CD4-positive, alpha-beta T cell treated with Interferon gamma for 1 hour (primary cell): ENCODE results near the gene PRELID1.
"Not testable (repeated sequence)": the region's sequence is repeated elsewhere in the genome, so short reads cannot be mapped to it uniquely, and the experiment has no call there.

Experiments used
- DNase-seq: peaks from one replicate; pipeline ENCODE4 v3.0.0-alpha.2; 2020

Gene PRELID1, protein sequence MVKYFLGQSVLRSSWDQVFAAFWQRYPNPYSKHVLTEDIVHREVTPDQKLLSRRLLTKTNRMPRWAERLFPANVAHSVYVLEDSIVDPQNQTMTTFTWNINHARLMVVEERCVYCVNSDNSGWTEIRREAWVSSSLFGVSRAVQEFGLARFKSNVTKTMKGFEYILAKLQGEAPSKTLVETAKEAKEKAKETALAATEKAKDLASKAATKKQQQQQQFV

DNA sequence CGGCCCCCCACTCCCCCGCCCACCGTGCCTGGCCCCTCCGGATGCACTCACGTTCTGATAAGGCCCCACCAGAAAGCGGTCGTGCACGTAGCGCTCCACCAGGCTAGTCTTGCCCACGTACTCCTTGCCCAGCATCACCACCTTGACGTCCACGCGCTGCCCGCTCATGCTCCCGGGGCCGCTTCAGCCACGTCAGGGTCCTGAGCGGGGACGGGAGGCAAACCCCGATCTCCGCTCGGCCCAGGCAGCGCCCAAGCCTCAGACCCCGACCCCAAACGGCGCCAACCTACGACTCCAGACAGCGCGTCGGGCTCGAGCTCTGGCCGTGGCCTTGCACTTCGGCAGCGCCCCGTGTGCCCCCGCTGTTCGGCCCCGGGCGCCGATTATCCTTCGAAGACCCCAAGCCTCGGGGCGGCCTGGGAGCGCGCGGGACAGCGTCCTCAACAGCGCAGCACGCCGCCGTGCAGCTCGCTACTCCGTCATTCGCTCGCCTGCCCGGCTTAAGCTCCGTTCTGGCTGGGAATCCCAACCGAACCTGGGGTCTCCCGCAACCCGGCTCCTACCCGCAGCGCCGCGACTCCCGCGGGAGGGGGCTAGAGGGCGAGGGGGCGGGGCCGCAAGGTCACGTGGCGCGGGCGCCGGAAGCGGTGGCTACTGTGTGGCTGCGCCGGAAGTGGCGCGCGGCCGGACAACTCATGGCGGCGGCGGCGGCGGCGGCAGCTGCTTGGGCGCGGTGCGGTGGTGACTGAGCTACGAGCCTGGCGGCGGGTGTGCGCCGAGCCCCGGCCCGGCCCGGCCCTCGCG lies at the start of gene PRELID1, which contains the start of gene RAB24:
PRELID1 (plus strand) TSS at position 679 of the 804 bp plus-strand sequence. CDS start 187 bp downstream, outside the sequence.
RAB24 (minus strand) TSS at position 599 of the 804 bp plus-strand sequence; CDS start at position 168, 431 bp downstream.
- peak; percentile 83 for DNase-seq

DNA sequence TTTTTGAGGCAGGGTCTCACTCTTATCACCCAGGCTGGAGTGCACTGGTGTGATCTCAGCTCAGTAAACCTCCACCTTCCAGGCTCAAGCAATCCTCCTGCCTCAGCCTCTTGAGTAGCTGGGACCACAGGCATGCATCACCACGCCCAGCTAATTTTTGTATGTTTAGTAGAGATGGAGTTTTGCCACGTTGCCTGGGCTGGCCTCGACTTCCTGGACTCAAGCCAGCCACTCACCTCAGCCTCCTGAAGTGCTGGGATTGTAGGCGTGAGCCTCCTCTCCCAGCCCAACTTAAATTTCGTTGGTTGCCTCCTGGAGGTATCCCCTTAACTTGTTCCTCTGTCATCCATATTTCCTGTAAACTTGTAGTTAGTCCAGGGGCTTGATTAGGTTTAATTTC lies 47.3 kb upstream of the PRELID1 start:
- no peak for DNase-seq

DNA sequence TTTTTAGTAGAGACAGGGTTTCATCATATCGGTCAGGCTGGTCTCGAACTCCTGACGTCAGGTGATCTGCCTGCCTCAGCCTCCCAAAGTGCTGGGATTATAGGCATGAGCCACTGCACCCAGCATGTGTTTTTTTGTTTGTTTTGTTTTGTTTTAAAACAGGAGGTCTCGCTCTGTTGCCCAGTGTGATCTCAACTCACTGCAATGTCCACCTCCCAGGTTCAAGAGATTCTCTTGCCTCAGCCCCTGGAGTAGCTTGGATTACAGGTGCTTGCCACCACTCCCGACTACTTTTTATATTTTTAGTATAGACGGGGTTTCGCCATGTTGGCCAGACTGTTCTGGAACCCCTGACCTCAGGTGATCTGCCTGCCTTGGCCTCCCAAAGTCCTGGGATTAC lies 44.9 kb upstream of the PRELID1 start:
- DNase-seq: not testable (repeated sequence)

DNA sequence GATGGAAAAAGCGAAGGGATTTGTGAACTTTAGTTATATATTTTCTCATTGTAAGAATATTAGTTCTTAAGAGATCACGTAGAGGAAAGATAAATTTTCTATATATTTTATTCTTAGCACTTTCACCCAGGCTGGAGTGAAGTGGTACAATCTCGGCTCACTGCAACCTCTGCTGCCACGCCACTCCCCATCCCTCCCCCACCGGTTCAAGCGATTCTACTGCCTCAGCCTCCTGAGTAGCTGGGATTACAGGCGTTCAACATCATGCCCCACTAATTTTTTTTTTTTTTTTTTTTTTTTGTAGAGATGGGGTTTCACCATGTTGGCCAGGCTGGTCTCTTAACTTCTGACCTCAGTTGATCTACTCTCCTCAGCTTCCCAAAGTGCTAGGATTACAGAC lies 42.6 kb upstream of the PRELID1 start:
- DNase-seq: no peak

DNA sequence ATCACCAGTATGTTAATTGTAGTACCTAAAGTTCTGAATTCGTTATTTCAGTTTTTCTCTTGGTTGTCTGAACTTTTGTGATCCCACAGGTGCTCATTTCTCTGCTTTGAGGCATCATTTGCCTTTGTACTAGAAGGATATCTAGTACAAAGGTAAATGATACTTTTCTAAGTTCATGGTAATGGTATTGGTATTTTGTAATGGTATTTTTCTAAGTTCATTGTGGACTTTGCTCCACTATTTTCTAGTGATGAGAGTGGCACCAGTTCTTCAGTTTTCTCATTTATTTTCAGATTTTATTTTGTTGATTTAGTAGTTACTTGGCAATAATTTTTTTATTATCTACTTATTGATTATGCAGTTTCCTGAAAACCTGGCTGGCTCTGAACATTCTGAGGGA lies 42.1 kb upstream of the PRELID1 start:
- no peak for DNase-seq

DNA sequence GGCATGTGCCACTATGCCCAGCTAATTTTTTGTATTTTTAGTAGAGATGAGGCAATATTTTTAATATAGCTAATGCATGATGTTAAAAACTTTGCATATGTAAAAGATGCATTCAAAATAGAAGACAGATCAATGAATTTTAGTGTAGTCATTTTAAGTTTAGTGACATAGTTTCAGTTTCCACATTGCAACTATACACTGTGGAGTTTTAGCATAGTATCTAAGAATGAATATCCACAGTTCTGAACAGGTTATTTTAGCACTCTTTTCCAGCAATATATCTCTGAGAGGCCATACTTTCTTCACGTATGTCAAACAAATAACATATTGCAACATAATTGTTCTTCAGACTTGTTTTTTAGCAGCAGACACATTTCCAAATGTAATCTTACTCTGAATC lies 39.4 kb upstream of the PRELID1 start:
- no peak for DNase-seq

DNA sequence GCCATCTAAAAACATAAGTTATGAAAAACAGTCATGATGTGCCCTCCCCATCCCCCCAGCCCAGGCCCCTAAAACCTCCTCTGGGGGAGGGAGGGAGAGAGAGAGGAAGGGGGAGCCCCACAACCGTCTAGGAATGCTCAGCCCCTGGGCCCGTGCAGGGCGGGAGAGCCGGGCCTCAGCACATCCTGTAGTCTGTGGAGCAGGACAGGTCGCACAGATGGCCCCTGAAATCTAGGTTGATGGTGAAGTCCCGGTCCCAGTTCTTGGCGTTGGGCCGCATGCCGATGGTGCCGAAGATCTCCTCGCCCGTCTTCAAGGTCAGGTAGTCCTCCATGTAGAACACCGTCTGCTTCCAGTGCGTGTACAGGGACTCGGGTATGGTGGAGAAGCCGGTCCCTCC lies 38.2 kb upstream of the PRELID1 start:
- no peak for DNase-seq

DNA sequence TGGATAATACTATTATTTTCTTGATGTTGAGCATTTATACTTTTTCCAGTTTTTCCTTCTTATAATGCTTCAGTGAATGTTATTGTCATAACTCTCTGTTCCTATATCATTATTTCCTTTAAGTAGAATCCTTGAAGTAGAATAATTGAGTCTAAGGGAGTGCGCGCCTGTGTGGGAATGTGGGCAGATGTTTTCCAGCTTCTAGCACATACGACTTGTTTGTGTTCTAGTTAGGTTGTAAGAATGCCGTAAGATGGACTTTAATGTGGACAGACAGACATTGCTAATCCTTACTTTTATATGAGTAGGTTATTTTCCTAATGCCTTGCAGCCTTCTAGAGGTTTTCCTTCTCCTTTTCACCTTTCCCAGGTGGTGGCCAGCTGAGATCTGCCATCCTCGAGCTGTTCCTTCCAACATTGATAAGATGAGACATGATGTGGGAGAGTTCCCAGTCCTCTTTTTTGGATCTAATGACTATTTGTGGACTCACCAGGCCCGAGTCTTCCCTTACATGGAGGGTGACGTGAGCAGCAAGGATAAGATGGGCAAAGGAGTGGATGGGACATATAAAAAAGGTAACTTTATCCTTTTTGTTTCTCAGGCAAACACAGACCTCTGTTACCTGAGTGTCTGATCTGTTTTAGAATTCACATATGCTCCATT lies 34.2 kb upstream of the PRELID1 start:
- no peak for DNase-seq

DNA sequence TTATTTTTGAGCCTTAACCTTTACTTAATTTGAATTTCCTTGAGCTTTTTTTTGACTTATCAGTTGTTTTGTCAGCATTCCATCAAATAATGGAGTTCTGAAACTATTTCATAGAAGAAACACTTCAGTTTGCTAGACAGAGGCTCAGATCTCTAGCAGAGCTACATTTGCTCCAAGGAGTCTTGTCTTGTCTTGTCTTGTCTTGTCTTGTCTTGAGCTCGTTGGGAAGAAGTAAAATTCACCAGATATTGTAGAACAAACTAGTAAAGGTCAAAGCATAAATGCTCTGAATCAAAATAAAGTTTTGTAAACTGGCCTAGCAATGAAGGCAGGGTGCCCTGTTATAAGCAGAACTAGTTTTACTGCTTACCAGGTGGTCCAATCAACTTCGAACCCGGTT lies 33.6 kb upstream of the PRELID1 start:
- DNase-seq: no peak

DNA sequence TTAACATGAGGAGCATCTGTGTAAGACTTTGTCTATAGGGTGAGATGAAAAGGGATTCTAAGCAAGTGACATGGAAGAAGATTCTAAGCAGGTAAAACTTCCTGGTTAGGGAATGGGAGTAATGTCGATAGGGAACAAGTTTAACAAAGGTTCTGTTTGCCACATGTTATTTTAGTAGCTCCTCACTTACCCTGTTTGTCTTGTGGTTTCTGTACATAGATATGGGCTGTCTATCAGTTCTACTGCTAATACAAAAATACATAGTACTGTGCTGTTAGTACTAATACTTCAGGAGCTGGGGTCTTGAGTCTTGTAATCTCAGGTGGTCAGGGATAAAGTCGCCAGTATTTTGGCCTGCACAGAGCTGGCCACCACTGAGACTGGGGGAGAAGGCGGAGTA lies 32.9 kb upstream of the PRELID1 start:
- DNase-seq: no peak

DNA sequence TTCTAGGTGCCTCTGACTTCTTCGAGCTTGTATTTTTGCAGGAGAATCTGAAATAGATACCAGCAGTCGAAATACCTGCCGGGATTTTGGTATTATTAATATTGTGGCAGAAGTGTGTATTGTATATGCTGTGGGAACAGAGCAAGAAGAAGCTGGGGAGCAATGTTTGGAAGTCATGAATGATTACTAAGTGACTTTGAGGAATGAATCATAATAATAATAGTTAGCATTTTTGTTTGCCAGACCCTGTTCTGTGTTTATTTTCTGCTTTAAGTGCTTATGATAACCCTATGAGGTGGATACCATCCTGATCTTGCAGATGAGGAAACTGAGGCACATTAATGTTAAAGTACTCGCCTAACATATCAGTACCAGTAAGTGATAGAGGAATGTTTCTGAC lies 32.5 kb upstream of the PRELID1 start:
- no peak for DNase-seq

DNA sequence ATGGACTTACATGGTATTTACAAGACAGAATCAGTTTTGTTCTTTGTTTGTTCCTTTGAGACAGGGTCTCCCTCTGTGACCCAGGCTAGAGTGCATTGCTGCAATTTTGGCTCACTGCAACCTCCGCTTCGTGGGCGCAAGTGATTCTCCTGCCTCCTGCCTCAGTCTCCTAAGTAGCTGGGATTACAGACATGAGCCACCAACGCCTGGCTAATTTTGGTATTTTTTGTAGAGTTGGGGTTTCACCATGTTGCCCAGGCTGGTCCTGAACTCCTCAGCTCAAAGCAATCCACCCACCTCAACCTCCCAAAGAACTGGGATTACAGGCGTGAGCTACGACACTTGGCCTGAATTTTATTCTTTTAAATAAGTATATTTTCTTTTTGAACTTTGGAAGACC lies 27.7 kb upstream of the PRELID1 start:
- DNase-seq: no peak

DNA sequence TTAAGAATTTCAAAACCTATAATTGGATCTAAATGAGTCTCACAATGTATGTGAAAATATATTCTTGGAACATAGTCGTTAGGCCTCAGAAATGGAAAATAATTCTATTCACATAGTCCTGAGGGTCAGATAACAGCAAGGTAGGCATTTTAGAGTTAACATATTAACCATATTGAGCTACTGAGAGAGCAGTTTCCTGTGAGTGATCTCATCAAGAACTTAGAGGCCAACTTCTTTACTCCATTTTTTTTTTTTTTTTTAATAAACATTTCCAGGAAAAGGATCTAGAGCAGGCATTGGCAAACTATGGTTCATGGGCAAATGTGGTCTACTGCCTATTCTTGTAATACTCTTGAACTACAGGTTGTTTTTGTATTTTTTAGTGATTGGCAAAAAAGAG lies 26.7 kb upstream of the PRELID1 start:
- no peak for DNase-seq

DNA sequence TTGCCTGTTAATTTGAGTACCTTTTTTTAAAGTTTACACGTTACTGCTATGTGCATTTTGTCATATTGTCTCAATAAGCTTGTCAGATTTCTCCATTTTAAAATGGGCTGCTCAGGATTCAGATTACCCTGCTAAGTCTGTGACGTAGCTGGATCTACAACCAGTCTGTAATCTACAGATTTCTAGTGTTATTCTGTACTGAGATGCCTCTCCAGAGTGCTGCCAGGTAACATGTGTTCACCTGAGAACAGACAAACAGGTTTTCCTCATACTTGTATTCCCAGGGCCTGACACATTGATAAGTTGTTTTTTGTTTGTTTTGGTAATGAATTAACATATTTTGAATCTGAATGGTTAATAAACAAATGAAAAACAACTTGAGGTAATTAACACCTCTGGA lies 15.4 kb upstream of the PRELID1 start:
- no peak for DNase-seq

DNA sequence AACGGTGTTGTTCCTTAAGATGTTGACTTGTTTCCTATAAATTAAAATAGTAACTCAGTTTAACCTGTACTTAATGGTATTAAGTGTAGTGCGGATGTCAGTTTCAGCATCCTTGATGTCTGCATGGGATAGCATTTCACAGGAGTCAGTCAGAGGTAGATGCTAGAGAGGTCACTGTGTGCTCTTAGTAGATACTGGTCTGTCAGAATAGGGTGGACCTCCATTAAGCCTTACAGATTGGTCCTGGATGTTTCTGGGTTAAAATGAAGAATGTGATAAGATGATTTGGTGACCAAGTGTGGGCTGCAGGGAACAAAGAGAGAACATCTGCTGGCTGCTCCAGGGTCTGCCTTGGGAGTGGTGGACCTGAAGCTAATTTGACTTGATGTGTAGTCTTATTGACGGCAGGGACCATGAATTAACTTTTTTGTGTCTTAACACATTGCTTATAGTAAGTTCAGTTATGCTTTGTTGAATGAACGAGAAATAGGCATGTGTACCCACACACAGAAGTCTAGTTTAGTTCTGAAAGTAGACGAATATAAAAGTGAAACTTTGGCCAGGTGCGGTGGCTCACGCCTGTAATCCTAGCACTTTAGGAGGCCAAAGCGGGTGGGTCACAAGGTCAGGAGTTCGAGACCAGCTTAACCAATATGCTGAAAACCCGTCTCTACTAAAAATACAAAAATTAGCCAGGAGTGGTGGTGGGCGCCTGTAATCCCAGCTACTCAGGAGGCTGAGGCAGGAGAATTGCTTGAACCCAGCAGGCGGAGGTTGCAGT lies 12.6 kb upstream of the PRELID1 start:
- DNase-seq: no peak

DNA sequence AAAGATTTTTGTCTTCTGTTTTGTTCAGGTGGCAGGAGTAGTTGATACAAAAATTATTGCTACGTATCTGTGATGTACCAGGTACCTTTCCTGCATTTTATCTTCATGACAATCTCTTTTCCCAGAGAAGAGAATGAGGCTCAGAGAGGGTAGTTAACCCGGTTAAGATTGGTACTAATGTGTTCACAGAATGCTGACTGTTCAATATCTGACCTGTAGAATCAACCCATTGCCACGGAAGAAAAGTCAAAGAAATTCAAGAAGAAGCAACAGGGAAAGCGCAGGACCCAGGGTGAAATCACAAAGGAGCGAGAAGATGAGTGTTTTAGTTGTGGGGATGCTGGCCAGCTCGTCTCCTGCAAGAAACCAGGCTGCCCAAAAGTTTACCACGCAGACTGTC lies 11.9 kb upstream of the PRELID1 start:
- DNase-seq: no peak

DNA sequence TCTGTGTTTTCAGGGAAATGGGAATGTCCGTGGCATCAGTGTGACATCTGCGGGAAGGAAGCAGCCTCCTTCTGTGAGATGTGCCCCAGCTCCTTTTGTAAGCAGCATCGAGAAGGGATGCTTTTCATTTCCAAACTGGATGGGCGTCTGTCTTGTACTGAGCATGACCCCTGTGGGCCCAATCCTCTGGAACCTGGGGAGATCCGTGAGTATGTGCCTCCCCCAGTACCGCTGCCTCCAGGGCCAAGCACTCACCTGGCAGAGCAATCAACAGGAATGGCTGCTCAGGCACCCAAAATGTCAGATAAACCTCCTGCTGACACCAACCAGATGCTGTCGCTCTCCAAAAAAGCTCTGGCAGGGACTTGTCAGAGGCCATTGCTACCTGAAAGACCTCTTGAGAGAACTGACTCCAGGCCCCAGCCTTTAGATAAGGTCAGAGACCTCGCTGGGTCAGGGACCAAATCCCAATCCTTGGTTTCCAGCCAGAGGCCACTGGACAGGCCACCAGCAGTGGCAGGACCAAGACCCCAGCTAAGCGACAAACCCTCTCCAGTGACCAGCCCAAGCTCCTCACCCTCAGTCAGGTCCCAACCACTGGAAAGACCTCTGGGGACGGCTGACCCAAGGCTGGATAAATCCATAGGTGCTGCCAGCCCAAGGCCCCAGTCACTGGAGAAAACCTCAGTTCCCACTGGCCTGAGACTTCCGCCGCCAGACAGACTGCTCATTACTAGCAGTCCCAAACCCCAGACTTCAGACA lies 9.6 kb upstream of the PRELID1 start:
- DNase-seq: no peak

DNA sequence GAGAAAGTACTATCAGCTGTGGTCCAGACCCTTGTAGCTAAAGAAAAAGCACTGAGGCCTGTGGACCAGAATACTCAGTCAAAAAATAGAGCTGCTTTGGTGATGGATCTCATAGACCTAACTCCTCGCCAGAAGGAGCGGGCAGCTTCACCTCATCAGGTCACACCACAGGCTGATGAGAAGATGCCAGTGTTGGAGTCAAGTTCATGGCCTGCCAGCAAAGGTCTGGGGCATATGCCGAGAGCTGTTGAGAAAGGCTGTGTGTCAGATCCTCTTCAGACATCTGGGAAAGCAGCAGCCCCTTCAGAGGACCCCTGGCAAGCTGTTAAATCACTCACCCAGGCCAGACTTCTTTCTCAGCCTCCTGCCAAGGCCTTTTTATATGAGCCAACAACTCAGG lies 9.0 kb upstream of the PRELID1 start:
- no peak for DNase-seq

DNA sequence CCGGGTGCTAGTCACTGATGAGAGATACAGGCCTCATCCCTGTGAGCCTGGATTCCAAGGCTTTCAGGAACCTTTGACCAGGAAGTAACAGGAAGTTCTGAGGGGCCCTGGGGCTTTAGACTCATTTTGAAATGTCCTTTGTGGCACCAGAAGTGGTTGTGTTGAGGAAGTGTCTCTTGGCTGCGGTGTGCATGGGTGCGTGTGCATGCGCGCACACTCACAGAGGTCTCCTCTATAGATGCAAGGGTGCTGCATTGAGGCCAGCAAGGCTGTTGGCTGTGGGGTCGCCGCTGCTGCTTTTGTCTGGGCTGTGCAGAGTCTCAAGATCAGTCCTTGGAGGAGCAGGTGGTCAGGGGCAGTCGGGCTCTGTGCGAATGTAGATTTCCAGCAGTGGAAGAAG lies 7.7 kb upstream of the PRELID1 start:
- DNase-seq: no peak

DNA sequence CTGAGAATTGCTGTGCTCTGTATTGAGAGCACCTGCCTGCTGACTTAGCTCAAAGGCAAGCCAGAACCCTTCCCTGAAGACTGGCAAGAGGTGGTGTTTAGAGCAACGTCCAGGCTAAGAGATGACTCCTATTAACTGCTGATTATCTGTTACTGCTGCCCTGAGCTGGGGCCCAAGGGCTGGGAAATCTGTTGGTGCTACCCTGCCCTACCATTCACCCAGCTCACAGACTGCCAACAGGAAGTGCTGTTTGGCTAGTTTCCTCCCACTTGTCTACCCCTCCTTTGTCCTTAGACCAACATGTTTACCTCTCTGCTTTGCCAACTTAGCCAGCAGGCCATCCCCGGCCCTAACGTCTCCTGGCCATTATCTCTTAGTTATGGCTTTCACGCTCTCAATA lies 7.0 kb upstream of the PRELID1 start:
- no peak for DNase-seq

DNA sequence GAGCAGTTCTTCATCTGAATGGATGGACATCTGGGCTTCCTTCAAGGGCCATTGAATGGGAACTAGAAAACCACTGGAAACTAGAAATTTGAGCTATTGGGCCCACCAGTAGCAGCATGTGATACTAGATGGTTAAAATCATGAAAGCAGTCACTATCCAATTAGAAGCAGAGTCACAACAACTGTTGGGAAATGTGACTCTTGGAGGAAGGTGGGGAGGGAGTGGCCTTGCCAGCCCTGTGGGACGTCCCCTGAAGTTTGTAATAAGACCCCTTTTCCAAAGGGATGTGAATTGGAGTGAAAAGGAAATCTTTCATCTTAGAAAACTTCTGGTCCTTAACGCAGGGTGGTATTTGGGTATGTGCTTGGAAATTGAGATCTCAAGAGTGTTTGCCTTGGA lies 5.7 kb upstream of the PRELID1 start:
- no peak for DNase-seq

DNA sequence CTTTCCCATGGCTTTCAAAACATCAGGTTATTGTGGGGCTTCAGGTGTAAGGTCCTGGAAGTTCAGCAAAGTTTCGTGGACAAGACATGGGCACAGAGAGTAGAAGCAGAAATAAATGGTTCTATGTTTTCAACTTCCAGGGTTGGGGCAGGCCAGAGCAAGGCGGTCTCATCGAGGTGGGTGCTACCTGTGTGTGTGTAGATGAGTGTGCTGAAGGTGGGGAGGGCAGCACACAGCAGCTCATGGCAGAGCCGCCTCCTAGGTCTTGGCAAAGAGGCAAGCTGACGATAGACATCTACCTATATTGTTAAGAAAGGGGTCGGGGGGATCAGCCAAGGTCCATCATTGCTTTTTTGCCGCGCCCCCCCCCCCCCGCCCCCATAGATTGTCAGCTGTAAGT lies 3.9 kb upstream of the PRELID1 start:
- no peak for DNase-seq
